HepG2 (cell line): ENCODE results near the gene GLB1L. TPM values are rescaled to one million over a fixed set of nuclear protein-coding genes. Genes with fewer than 3 reads are reported as not detected.

Experiments
- ATAC-seq: fragments of 200-7000 bp; cut with Tn5 transposase; 3 replicates; pipeline ENCODE4 v1.9.1; 2020; ENCODE audit warnings: mild to moderate bottlenecking, moderate library complexity
- BruUV-seq: library from RNA; stranded (reverse); fragments of 400-500 nt; replicated peaks from 2 replicates; lab custom pipeline; 2021; lab: Mats Ljungman, UMichigan
- CTCF ChIA-PET: fragments of 300-600 bp; formaldehyde crosslinking; extraction: SDS; loops from one replicate; lab custom pipeline; 2021; ENCODE audit warnings: low total read pairs, inconsistent platforms, low intra/inter-chr PET ratio; lab: Yijun Ruan, JAX
- POLR2A ChIA-PET: fragments of 350-600 bp; sonication (Branson Sonifier 250); formaldehyde crosslinking; loops from one replicate; lab custom pipeline; 2020; ENCODE audit warnings: antibody characterized with exemption, inconsistent platforms; lab: Yijun Ruan, JAX
- DNase-seq: peaks from one replicate; pipeline ENCODE4 v3.0.0-alpha.2; 2015; ENCODE audit warnings: low spot score
- FAIRE-seq: peaks from 3 replicates; lab custom pipeline; 2011; peaks lifted over from hg19 to GRCh38; lab: Jason Lieb, UNC
- H2AFZ ChIP-seq: one replicate; pipeline ENCODE4 v1.6.1; 2011; ENCODE audit warnings: low read length, inconsistent platforms
- H3K27ac ChIP-seq: fragments of 300-600 bp; 3 replicates; pipeline ENCODE4 v1.8.0; 2011; ENCODE audit warnings: mixed run types, mild to moderate bottlenecking, mixed read lengths, low read length, inconsistent platforms; ENCODE audit not compliant: insufficient read depth; ENCODE audit errors: extremely low read length
- H3K27me3 ChIP-seq, 2 experiments: fragments of 200-600 bp in 1 of 2; 2 replicates in 1 of 2; 3 replicates in 1 of 2; pipeline versions ENCODE4 v1.6.0 to v1.8.0; 2011; ENCODE audit warnings: low read length in 2 of 2, mild to moderate bottlenecking in 2 of 2, moderate library complexity in 2 of 2, inconsistent platforms in 1 of 2; ENCODE audit not compliant: insufficient read depth in 2 of 2, control insufficient read depth in 1 of 2
- H3K36me3 ChIP-seq, 2 experiments: fragments of 200-600 bp in 1 of 2; replicated peaks in 1 of 2; 2 replicates in 1 of 2; 3 replicates in 1 of 2; pipeline versions ENCODE4 v1.5.1 to v1.8.0; 2011; ENCODE audit warnings: low read length in 2 of 2, inconsistent platforms in 1 of 2; ENCODE audit not compliant: insufficient read depth in 2 of 2, control insufficient read depth in 1 of 2
- H3K4me1 ChIP-seq: 2 replicates; pipeline ENCODE4 v1.5.1; 2012; ENCODE audit warnings: low read length, inconsistent platforms; ENCODE audit not compliant: insufficient read depth
- H3K4me2 ChIP-seq: 2 replicates; pipeline ENCODE4 v1.6.0; 2011; ENCODE audit warnings: low read depth, low read length, inconsistent platforms
- H3K4me3 ChIP-seq, 3 experiments: fragments of 200-600 bp in 1 of 3; sonication (generic), shearing (Covaris generic) in 1 of 3; replicated peaks in 1 of 3; 2 replicates each; pipeline ENCODE4 v1.5.1; 2011 to 2016; ENCODE audit warnings: low read length in 3 of 3, inconsistent platforms in 2 of 3, low read depth in 2 of 3, mild to moderate bottlenecking in 2 of 3, control low read depth in 1 of 3, mixed read lengths in 1 of 3; ENCODE audit not compliant: insufficient read depth in 1 of 3
- H3K79me2 ChIP-seq: one replicate; pipeline ENCODE4 v1.6.1; 2011; ENCODE audit warnings: low read length, inconsistent platforms; ENCODE audit not compliant: insufficient read depth
- H3K9ac ChIP-seq: 2 replicates; pipeline ENCODE4 v1.6.0; 2011; ENCODE audit warnings: mild to moderate bottlenecking, low read depth, low read length, inconsistent platforms; ENCODE audit not compliant: insufficient read depth
- H3K9me3 ChIP-seq: 2 replicates; pipeline ENCODE4 v1.5.1; 2012; ENCODE audit warnings: mild to moderate bottlenecking, low read length
- H4K20me1 ChIP-seq: 2 replicates; pipeline ENCODE4 v1.6.0; 2011; ENCODE audit warnings: inconsistent platforms, mild to moderate bottlenecking, low read length, moderate library complexity; ENCODE audit not compliant: insufficient read depth
- AHR ChIP-seq: IDR thresholded peaks from 2 replicates; pipeline ENCODE4 v1.6.1; 2018; ENCODE audit warnings: missing genetic modification reagents, missing compliant biosample characterization
- FOXM1 ChIP-seq: sonication (generic); formaldehyde crosslinking; IDR thresholded peaks from 2 replicates; pipeline ENCODE4 v1.5.0; 2020; ENCODE audit warnings: missing genetic modification reagents
- HMG20B ChIP-seq: conservative IDR thresholded peaks from 2 replicates; pipeline ENCODE4 v1.6.1; 2016; ENCODE audit warnings: missing genetic modification reagents, missing compliant biosample characterization
- ISX ChIP-seq: sonication (generic); formaldehyde crosslinking; conservative IDR thresholded peaks from 2 replicates; pipeline ENCODE4 v1.5.0; 2020; ENCODE audit warnings: missing genetic modification reagents
- KMT2B ChIP-seq: IDR thresholded peaks from 2 replicates; pipeline ENCODE4 v1.6.1; 2016; ENCODE audit warnings: missing genetic modification reagents, missing compliant biosample characterization
- MED8 ChIP-seq: sonication (generic); formaldehyde crosslinking; IDR thresholded peaks from 2 replicates; pipeline ENCODE4 v1.8.1; 2023; ENCODE audit warnings: mild to moderate bottlenecking, missing genetic modification reagents; ENCODE audit not compliant: insufficient replicate concordance
- NCOR1 ChIP-seq: fragments of 200-600 bp; sonication (generic); IDR thresholded peaks from 2 replicates; pipeline ENCODE4 v1.7.0; 2017; ENCODE audit warnings: antibody characterized with exemption, low read length, borderline replicate concordance
- SRF ChIP-seq: IDR thresholded peaks from 2 replicates; pipeline ENCODE4 v1.6.1; 2011; ENCODE audit warnings: mild to moderate bottlenecking, low read depth, low read length, moderate library complexity
- TCF7 ChIP-seq: sonication (generic); IDR thresholded peaks from 2 replicates; pipeline ENCODE4 v1.6.1; 2016; ENCODE audit warnings: antibody characterized with exemption, low read depth
- ZFP36L2 ChIP-seq: sonication (generic); formaldehyde crosslinking; IDR thresholded peaks from 2 replicates; pipeline ENCODE4 v1.4.0; 2020; ENCODE audit warnings: missing genetic modification reagents
- ZFY ChIP-seq: sonication (generic); formaldehyde crosslinking; IDR thresholded peaks from 2 replicates; pipeline ENCODE4 v1.4.0; 2020; ENCODE audit warnings: missing genetic modification reagents
- ZMAT3 ChIP-seq: sonication (generic); formaldehyde crosslinking; conservative IDR thresholded peaks from 2 replicates; pipeline ENCODE4 v1.7.0; 2021; ENCODE audit warnings: missing genetic modification reagents
- ZNF235 ChIP-seq: sonication (generic); formaldehyde crosslinking; IDR thresholded peaks from 2 replicates; pipeline ENCODE4 v1.8.1; 2023; ENCODE audit warnings: mild to moderate bottlenecking, missing genetic modification reagents, borderline replicate concordance
- ZNF317 ChIP-seq: sonication (generic); formaldehyde crosslinking; IDR thresholded peaks from 2 replicates; pipeline ENCODE4 v1.5.0; 2020; ENCODE audit warnings: mild to moderate bottlenecking, missing genetic modification reagents
- ZNF607 ChIP-seq: sonication (generic); formaldehyde crosslinking; IDR thresholded peaks from 2 replicates; pipeline ENCODE4 v1.5.1; 2020; ENCODE audit warnings: missing genetic modification reagents, mild to moderate bottlenecking, borderline replicate concordance
- ZNF619 ChIP-seq: sonication (generic); formaldehyde crosslinking; IDR thresholded peaks from 2 replicates; pipeline ENCODE4 v1.4.0; 2020; ENCODE audit warnings: mild to moderate bottlenecking, missing genetic modification reagents
- ZNF703 ChIP-seq: sonication (generic); formaldehyde crosslinking; IDR thresholded peaks from 2 replicates; pipeline ENCODE4 v1.5.1; 2020; ENCODE audit warnings: missing genetic modification reagents, mild to moderate bottlenecking, moderate library complexity, borderline replicate concordance
- ZNF766 ChIP-seq: sonication (generic); formaldehyde crosslinking; IDR thresholded peaks from 2 replicates; pipeline ENCODE4 v1.5.0; 2020; ENCODE audit warnings: missing genetic modification reagents, borderline replicate concordance
- ZNF816 ChIP-seq: sonication (generic); formaldehyde crosslinking; IDR thresholded peaks from 2 replicates; pipeline ENCODE4 v1.8.0; 2022; ENCODE audit warnings: missing genetic modification reagents, mild to moderate bottlenecking, borderline replicate concordance
- ZNF883 ChIP-seq: sonication (generic); formaldehyde crosslinking; IDR thresholded peaks from 2 replicates; pipeline ENCODE4 v1.5.1; 2020; ENCODE audit warnings: mild to moderate bottlenecking, missing genetic modification reagents; ENCODE audit errors: not compliant biosample characterization
- ZSCAN31 ChIP-seq: sonication (generic); formaldehyde crosslinking; IDR thresholded peaks from 2 replicates; pipeline ENCODE4 v1.5.0; 2020; ENCODE audit warnings: low read depth, mild to moderate bottlenecking, missing genetic modification reagents
- ZZZ3 ChIP-seq: sonication (generic); formaldehyde crosslinking; IDR thresholded peaks from 2 replicates; pipeline ENCODE4 v1.4.0; 2020; ENCODE audit warnings: missing genetic modification reagents, mild to moderate bottlenecking, borderline replicate concordance
- WGBS: methylation state at CpG from one replicate; pipeline ENCODE4 v1.1.6; 2017; ENCODE audit warnings: low lambda C conversion rate; 5-methylcytosine and 5-hydroxymethylcytosine counted together
- in situ Hi-C: cut with HindIII; loops from 2 replicates; pipeline ENCODE4 v1.10.0; 2017; ENCODE audit warnings: low pct_unique_long_range_greater_than_20kb; ENCODE audit not compliant: extremely low pct_ligation_motif_present
- intact Hi-C: fragments of 100-400 bp; cut with micrococcal nuclease; formaldehyde crosslinking; loops from one replicate; pipeline ENCODE4 v1.10.0; 2022; ENCODE audit not compliant: unreplicated experiment
- polyA plus RNA-seq, 8 experiments: library from polyadenylated mRNA; depleted of rRNA in 3 of 8; stranded (reverse) in 7 of 8; unstranded in 1 of 8; fragments of >200 nt; fragmentation: Illumina TruSeq in 4 of 8; extraction: Trizol in 4 of 8; gene quantifications; 2 replicates each; pipeline versions ENCODE4 v1.2.1 to v1.2.3, GENCODE V29; 2011 to 2016; ENCODE audit warnings: low read depth in 4 of 8, missing spikeins in 1 of 8, mixed read lengths in 1 of 8; ENCODE audit not compliant: insufficient read depth in 1 of 8
- total RNA-seq, 5 experiments: library from RNA; depleted of rRNA; stranded (reverse); fragments of >200 nt; fragmentation: Illumina TruSeq; extraction: Trizol; gene quantifications; 2 replicates each; pipeline ENCODE4 v1.2.3, GENCODE V29; 2016; ENCODE audit warnings: low read depth in 1 of 5
- TF ChIP-seq, protein P1 (sequence below): sonication (generic); formaldehyde crosslinking; IDR thresholded peaks from 2 replicates; pipeline ENCODE4 v1.4.0; 2020; ENCODE audit warnings: missing genetic modification reagents

Gene GLB1L
- total and polyA plus RNA-seq, 2 of the 13 experiments (the other 11 are each of a cell fraction or from before 2014, with no cell fraction given) = 6.8 to 7.3 TPM

DNA sequence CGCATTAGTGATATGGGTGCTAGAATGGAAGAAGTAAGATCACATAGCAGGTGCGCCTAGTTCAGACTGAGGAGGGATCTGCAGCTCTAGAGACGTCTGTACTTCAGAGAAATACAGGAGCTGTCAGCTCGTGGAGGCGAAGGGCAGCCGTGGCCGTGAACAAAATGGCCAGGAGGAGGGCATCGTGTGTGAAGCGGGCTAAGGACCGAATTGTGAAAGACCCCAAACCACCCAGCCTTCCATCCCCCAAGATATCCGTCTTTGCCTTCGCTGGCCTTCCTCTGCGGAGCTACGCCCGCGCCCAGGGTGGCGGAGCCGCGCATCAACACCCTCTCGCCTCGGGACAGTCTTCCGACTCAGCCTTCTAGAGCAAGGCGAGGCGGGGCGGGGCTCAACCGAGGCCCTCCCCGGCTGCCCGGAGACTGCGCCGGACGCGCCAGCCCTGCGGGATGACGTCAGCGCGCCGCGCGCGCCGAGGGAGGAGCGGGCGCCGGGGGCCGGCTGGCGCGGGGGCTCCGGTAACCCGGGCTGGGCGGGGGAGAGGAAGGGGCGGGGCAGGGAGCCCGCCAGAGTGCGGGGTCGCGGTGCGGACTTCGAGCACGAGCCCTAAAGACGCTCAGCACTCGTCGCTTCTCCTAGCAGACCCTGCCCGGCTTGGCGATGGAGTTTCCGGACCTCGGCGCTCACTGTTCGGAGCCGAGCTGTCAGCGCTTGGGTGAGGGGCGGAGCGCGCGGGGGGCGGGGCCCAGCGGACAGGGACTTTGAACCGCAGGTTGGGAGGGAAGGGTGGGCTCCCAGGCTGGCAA, 38.7 kb downstream of the GLB1L start, which contains the start of gene ZFAND2B:
Gene ZFAND2B, plus strand, starts transcription at position 455 of the 806 bp plus-strand sequence. Its CDS starts 206 bp downstream, at position 661.
- Histone ChIP-seq H3K9ac (peak within 1 kb of the TSS; percentile 86), H3K27ac (peak within 1 kb of the TSS; percentile 95), H2AFZ (no peak within 1 kb of the TSS), H3K4me1 (peaks cover 54% of the 10 kb centered on the region), H3K4me3 (peak within 1 kb of the TSS; percentile 65 to 86 (median 74)), H3K36me3 (peaks cover 9 to 22% of the 10 kb centered on the region in 2 experiments), H3K27me3 (no peaks in the 10 kb centered on the region; a peak in 1 of 5 replicates), H4K20me1 (no peaks in the 10 kb centered on the region), H3K4me2 (peak within 1 kb of the TSS; percentile 100), H3K9me3 (no peaks in the 10 kb centered on the region), H3K79me2 (peaks cover 6% of the 10 kb centered on the region)
- intact Hi-C loops = loop anchor here (1.0 kb wide), 2 partner anchors 14 to 23 kb away; partner anchors contain the start of genes ANKZF1 and ATG9A
- in situ Hi-C loops = loop anchor here (5.0 kb wide), 1 partner anchor 34 kb away; the partner anchor contains the start of gene SLC23A3
- WGBS = under 1% methylated on average over 69 of the region's 76 CpGs
- FAIRE-seq (peak; percentile 28), DNase-seq (peak; percentile 86), ATAC-seq (peak; percentile 83)
- ChIA-PET POLR2A (interaction anchor here (0.6 to 5.6 kb wide), 24 partner anchors 11 to 451 kb away, joined by 3 to 227 read pairs (median 7); partner anchors contain the start of genes ABCB6, ANKZF1, ATG9A and CNPPD1), CTCF (interaction anchor here (0.9 to 2.6 kb wide), 2 partner anchors 35 to 88 kb away, joined by 3 to 8 read pairs; no protein-coding TSS in a partner anchor)
- no TSS peak for BruUV-seq
- TF ChIP-seq ZNF766 (CRISPR knock-in tag) (0 out of 2 replicates have a peak, but pooled peaks have one; percentile 65), ZSCAN31 (CRISPR knock-in tag) (peak; percentile 40; the same call in 1 of the 2 replicates), ZNF703 (CRISPR knock-in tag) (no peak), ZZZ3 (no peak), NCOR1 (peak; percentile 94), ISX (CRISPR knock-in tag) (no peak), ZFY (peak; percentile 82), AHR (CRISPR knock-in tag) (peak; percentile 75; the same call in 1 of the 2 replicates), ZNF883 (CRISPR knock-in tag) (peak; percentile 41), ZNF235 (CRISPR knock-in tag) (peak; percentile 87; the same call in 1 of the 2 replicates), MED8 (peak; percentile 70), ZNF317 (0 out of 2 replicates have a peak, but pooled peaks have one; percentile 72), HMG20B (CRISPR knock-in tag) (no peak), ZMAT3 (CRISPR knock-in tag) (peak; percentile 89), ZNF607 (CRISPR knock-in tag) (peak; percentile 81), ZNF816 (peak; percentile 71; the same call in 1 of the 2 replicates), SRF (0 out of 2 replicates have a peak, but pooled peaks have one; percentile 46), KMT2B (peak; percentile 77; the same call in 1 of the 2 replicates), ZFP36L2 (CRISPR knock-in tag) (no peak), TCF7 (no peak), FOXM1 (no peak), ZNF619 (no peak; the same call in 1 of the 2 replicates)
- TF ChIP-seq, protein P1, sequence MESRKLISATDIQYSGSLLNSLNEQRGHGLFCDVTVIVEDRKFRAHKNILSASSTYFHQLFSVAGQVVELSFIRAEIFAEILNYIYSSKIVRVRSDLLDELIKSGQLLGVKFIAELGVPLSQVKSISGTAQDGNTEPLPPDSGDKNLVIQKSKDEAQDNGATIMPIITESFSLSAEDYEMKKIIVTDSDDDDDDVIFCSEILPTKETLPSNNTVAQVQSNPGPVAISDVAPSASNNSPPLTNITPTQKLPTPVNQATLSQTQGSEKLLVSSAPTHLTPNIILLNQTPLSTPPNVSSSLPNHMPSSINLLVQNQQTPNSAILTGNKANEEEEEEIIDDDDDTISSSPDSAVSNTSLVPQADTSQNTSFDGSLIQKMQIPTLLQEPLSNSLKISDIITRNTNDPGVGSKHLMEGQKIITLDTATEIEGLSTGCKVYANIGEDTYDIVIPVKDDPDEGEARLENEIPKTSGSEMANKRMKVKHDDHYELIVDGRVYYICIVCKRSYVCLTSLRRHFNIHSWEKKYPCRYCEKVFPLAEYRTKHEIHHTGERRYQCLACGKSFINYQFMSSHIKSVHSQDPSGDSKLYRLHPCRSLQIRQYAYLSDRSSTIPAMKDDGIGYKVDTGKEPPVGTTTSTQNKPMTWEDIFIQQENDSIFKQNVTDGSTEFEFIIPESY (CRISPR knock-in tag) = no peak; the same call in 1 of the 2 replicates
